Measurements from ENCODE around the gene RAPGEF3. TPM values are rescaled to one million over a fixed set of nuclear protein-coding genes. Genes with fewer than 3 reads are reported as not detected.

RAPGEF3 gene
- total RNA-seq, 1 experiment from 2014 or later: 8.2 TPM

GRCh38 chr12:47743311-47743860 lies 15.3 kb downstream of the RAPGEF3 start:
- no TSS peak for BruUV-seq (replicated peaks)

DNA sequence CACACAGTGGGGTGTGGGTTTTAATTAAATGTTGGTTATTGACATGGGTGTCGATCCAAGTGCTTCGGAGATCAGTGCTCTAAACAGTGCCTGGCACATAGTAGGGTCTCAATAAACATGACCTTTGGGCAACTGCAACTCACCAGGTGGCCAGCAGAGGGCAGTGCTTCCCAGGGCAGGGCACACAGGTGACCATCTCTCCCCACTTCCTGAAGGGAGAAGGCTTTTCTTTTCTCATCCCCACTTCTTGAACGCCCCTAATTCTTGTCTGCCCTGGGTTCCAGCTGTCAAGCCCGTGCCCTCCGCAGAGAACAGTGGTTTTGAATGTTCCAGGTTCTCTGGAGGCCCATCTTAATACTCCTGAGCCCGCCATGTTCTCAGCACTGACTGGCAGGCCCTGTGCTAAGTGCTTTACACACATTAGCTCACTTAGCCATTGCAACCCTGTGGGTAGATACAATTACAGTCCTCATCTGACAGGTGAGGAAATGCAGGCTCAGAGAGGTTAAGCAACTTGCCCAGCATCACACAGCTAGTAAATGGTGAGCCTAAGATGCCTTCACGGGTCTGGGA lies 16.3 kb downstream of the RAPGEF3 start:
- Mint-ChIP-seq H3K4me1 (ENCODE audit: low read depth, unreplicated experiment) (peaks cover 27% of the 10 kb centered on the region), H3K27me3 (ENCODE audit: unreplicated experiment) (no peaks in the 10 kb centered on the region), H3K9me3 (ENCODE audit: low read depth, unreplicated experiment) (no peaks in the 10 kb centered on the region), H3K27ac (ENCODE audit: unreplicated experiment) (no peak overlapping the region), H3K4me3 (ENCODE audit: low read depth, unreplicated experiment) (no peak overlapping the region), H3K36me3 (ENCODE audit: insufficient read depth, unreplicated experiment) (peaks cover 2% of the 10 kb centered on the region)
- BruUV-seq (replicated peaks): no TSS peak
- intact Hi-C loops (cut with micrococcal nuclease; ENCODE audit: unreplicated experiment): no loop called here
- TF ChIP-seq, protein P1, sequence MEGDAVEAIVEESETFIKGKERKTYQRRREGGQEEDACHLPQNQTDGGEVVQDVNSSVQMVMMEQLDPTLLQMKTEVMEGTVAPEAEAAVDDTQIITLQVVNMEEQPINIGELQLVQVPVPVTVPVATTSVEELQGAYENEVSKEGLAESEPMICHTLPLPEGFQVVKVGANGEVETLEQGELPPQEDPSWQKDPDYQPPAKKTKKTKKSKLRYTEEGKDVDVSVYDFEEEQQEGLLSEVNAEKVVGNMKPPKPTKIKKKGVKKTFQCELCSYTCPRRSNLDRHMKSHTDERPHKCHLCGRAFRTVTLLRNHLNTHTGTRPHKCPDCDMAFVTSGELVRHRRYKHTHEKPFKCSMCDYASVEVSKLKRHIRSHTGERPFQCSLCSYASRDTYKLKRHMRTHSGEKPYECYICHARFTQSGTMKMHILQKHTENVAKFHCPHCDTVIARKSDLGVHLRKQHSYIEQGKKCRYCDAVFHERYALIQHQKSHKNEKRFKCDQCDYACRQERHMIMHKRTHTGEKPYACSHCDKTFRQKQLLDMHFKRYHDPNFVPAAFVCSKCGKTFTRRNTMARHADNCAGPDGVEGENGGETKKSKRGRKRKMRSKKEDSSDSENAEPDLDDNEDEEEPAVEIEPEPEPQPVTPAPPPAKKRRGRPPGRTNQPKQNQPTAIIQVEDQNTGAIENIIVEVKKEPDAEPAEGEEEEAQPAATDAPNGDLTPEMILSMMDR (IDR thresholded peaks at IDR 0.05; ENCODE audit: unreplicated experiment): peak; percentile 93
- peak; percentile 78 for DNase-seq
- CTCF ChIA-PET: interaction anchor here (0.6 to 3.5 kb wide), 10 partner anchors 13 to 96 kb away, joined by 4 to 75 read pairs (median 9); partner anchors contain the start of gene RAPGEF3

More at GRCh38 chr12:47743311-47743860, 15.3 kb downstream of the RAPGEF3 start:
- Mint-ChIP-seq H3K4me3 (ENCODE audit: low read depth, unreplicated experiment) (no peak overlapping the region), H3K36me3 (ENCODE audit: insufficient read depth, unreplicated experiment) (no peaks in the 10 kb centered on the region), H3K27me3 (ENCODE audit: unreplicated experiment) (no peaks in the 10 kb centered on the region), H3K9me3 (ENCODE audit: low read depth, unreplicated experiment) (no peaks in the 10 kb centered on the region), H3K27ac (ENCODE audit: unreplicated experiment) (no peak overlapping the region), H3K4me1 (ENCODE audit: low read depth, unreplicated experiment) (peaks cover 27% of the 10 kb centered on the region)
- CTCF ChIA-PET: interaction anchor here (0.6 to 3.5 kb wide), 12 partner anchors 9 to 95 kb away, joined by 3 to 75 read pairs (median 9); partner anchors contain the start of gene RAPGEF3
- intact Hi-C loops (cut with micrococcal nuclease; ENCODE audit: unreplicated experiment): no loop called here
- no peak for DNase-seq
- TF ChIP-seq, protein P1 (IDR thresholded peaks at IDR 0.05; ENCODE audit: unreplicated experiment): no peak

DNA sequence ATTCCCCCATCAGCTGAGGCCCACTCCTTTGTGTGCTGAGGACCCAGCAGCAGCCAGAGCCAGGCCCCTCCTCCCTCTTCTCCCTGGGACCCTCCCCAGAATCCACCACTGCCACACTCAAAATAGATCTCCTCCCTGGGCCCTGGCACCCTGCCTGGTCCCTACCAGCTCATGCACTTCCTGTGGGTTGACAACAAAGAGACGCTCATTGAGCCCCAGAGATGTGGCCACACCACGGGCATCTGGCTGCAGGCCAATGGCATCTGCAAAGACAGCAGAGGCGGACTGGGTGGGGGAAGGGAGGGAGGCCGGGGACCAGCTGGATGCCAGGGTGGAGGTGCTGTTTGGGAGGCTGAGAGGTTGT lies 17.4 kb downstream of the RAPGEF3 start:
- intact Hi-C loops (cut with micrococcal nuclease; ENCODE audit: unreplicated experiment): no loop called here
- TF ChIP-seq, protein P1 (IDR thresholded peaks at IDR 0.05; ENCODE audit: unreplicated experiment): no peak
- no peaks in the 10 kb centered on the region for H3K27me3 Mint-ChIP-seq (ENCODE audit: unreplicated experiment)
- CTCF ChIA-PET: interaction anchor here (0.6 to 3.5 kb wide), 9 partner anchors 14 to 1672 kb away, joined by 3 to 21 read pairs (median 9); partner anchors contain the start of gene RAPGEF3
- H3K27ac Mint-ChIP-seq (ENCODE audit: unreplicated experiment): no peak overlapping the region
- peaks cover 27% of the 10 kb centered on the region for H3K4me1 Mint-ChIP-seq (ENCODE audit: low read depth, unreplicated experiment)
- no peaks in the 10 kb centered on the region for H3K9me3 Mint-ChIP-seq (ENCODE audit: low read depth, unreplicated experiment)
- no peak overlapping the region for H3K4me3 Mint-ChIP-seq (ENCODE audit: low read depth, unreplicated experiment)
- BruUV-seq (replicated peaks): no TSS peak
- H3K36me3 Mint-ChIP-seq (ENCODE audit: insufficient read depth, unreplicated experiment): peaks cover 6% of the 10 kb centered on the region
- DNase-seq: peak; percentile 65

DNA sequence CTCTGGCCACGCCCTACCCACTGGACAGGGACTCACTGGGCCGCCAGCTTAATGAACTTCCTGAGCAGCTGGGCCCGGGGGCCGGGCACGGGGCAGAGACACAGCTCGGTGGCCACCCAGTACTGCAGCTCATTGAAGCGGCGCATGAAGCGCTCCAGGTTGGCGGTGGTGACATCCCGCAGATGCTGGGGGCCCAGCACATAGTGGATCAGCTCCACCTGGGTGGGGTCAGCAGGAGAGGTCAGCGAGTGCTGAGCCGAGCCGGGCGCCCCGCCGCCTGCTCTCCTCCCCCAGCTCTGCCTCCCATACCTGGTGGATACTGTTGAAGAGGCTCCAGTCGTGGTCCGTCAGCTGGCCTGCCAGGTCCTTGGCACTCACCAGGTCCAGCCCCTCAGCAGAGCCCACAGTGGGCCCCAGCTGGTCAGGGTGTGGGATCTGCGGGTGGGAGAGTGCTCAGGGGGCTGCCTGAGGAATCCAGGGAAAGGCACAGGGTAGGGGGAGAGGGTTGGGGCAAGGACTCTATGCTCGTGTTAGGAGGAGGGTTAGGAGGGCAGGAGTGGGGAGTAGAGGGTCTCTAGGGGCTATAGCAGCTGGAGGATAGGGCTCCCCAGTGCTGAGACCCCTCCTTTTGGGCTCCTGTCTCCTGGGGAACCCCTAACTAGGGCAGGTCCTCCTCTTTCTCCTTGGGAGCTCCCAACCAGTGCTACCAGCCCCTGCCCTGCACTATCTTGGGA lies 17.9 kb downstream of the RAPGEF3 start:
- H3K4me1 Mint-ChIP-seq (ENCODE audit: low read depth, unreplicated experiment): peaks cover 27% of the 10 kb centered on the region
- no peak overlapping the region for H3K27ac Mint-ChIP-seq (ENCODE audit: unreplicated experiment)
- no peak overlapping the region for H3K4me3 Mint-ChIP-seq (ENCODE audit: low read depth, unreplicated experiment)
- BruUV-seq (replicated peaks): no TSS peak
- TF ChIP-seq, protein P1 (IDR thresholded peaks at IDR 0.05; ENCODE audit: unreplicated experiment): no peak
- no peaks in the 10 kb centered on the region for H3K27me3 Mint-ChIP-seq (ENCODE audit: unreplicated experiment)
- CTCF ChIA-PET: interaction anchor here (0.6 to 3.5 kb wide), 9 partner anchors 14 to 1673 kb away, joined by 3 to 21 read pairs (median 9); partner anchors contain the start of gene RAPGEF3
- H3K36me3 Mint-ChIP-seq (ENCODE audit: insufficient read depth, unreplicated experiment): peaks cover 6% of the 10 kb centered on the region
- H3K9me3 Mint-ChIP-seq (ENCODE audit: low read depth, unreplicated experiment): no peaks in the 10 kb centered on the region
- DNase-seq: no peak
- intact Hi-C loops (cut with micrococcal nuclease; ENCODE audit: unreplicated experiment): no loop called here
